ENCODE results near the gene RAPGEF6. TPM values are rescaled to one million over a fixed set of nuclear protein-coding genes. Genes with fewer than 3 reads are reported as not detected.
"Not testable (repeated sequence)": the region's sequence is repeated elsewhere in the genome, so short reads cannot be mapped to it uniquely, and the experiment has no call there.

The RAPGEF6 gene
- total RNA-seq, 1 experiment from 2014 or later: 6.0 TPM

DNA sequence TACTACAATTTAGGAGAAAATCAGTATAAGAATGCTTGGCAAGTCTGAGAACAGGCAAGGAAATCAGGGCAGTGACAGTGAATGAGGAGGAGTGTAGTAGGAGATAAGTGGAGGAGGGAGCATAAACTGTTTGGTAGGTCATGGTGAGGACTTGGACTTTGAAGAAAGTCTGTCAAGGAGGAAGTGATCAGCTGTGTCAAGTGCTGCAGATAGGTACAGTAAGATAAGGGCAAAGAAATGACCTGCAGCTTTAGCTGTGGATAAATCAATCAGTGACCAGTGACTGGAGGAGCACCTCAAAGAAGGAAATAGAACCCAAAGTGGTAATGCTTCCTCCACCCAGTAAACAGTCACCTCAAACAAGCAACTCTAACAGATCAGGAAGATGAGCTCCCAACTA is 106.3 kb downstream of the RAPGEF6 start:
- no peak for DNase-seq (ENCODE audit: low spot score)
- in situ Hi-C loops (cut with HindIII; ENCODE audit: low sequenced_read_pairs): no loop called here

- DNase-seq (ENCODE audit: low spot score): no peak
- in situ Hi-C loops (cut with HindIII; ENCODE audit: low sequenced_read_pairs): no loop called here
These were observed 109.2 kb downstream of the RAPGEF6 start for GRCh38 chr5:131525805-131526204.

- DNase-seq (ENCODE audit: low spot score): no peak
- in situ Hi-C loops (cut with HindIII; ENCODE audit: low sequenced_read_pairs): no loop called here
These were observed 110.6 kb downstream of the RAPGEF6 start for GRCh38 chr5:131524431-131524830.

DNA sequence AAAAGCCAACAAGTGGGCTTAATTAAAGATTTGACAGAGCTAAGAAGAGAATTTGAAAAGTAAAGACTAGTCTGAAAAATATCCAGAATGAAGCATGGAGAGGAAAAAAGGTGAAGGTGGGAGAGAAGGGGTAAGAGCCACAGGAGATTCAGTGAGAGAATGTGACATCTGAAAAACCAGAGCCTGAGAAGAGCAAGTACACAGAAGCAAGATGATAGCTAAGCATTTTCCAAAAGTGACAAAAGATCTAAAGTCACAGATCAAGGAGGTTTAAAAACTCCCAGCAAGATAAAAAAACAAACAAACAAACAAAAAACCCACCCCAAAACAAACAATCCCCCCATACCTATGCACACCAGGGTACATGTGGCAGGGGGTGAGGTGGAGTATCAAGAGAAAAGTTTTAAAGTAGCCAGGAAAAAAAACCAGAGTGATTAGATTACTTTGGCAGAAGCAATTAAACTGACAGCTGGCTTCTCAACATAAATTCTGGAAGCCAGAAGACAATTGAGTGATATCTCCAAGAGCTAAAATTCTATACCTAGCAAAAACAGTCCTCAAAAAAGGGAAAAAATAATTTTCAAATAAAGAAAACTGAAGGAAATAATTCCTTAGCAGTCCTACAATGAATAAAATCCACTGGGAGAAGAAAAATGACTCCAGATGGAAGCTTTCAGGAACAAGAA is 111.4 kb downstream of the RAPGEF6 start:
- in situ Hi-C loops (cut with HindIII; ENCODE audit: low sequenced_read_pairs): no loop called here
- DNase-seq (ENCODE audit: low spot score): no peak

- DNase-seq (ENCODE audit: low spot score): no peak
- in situ Hi-C loops (cut with HindIII; ENCODE audit: low sequenced_read_pairs): no loop called here
These were observed 113.8 kb downstream of the RAPGEF6 start for GRCh38 chr5:131521252-131521651.

DNA sequence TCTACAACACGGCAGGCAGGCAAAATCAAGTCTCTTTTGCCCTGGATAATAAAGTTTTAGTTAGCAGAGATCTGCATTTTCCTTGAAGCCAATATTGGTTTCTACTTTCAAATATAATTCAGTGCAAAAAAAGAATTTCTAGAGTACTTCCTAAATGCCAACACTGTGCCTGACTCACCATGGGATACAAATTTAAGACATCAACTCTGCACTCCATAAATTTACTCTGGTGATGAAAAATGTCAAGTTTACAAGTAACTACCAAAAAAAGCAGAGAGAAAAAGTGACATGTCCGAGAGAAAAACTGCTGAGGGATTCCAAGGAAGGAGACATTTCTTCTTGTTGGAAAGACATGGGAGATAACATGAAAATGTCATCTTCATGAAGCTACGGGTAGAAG is 119.7 kb downstream of the RAPGEF6 start:
- DNase-seq (ENCODE audit: low spot score): no peak
- in situ Hi-C loops (cut with HindIII; ENCODE audit: low sequenced_read_pairs): no loop called here

DNA sequence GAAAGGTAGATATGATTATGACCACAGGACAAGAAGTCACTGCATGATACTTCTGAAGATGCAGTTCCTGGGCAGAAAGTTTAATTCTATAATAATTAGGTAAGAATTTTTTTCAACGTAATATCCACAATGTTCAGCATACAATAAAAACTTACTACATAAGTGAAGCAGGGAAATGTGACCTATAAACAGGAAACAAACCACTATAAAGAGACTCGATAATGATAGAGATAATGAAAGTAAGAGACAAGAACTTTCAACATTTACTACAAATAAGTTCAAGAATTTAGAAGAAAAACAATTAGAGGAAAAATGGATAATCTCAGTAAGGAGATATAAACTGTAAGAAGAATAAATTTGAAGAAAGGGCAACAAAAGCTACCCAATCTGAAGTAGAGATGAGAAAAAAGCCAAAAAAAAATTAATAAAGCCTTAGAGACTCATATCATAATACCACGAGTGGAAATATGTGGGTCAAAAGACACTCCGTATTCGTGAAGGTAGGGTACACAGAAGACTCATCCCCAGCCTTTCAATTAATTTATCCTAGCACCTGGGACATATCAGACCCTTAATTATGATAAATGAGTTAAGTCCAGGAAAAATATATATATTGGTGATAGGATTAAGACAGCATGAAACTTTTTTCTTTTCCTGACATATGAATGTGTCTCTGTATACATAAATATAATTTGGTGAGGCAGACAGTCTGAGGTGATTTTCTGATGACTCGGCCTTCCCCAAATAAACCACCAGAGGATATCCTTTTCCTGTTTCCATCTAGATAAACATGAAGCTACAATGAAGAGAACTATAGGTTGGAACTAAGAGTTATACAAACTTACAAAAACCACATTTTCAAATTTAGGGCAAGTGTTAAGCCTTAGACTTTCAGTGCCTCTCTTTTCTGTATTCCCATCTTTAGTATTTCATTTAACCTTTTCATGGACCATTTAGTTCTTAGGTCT is 120.4 kb downstream of the RAPGEF6 start:
- in situ Hi-C loops (cut with HindIII; ENCODE audit: low sequenced_read_pairs): no loop called here
- no peak for DNase-seq (ENCODE audit: low spot score)

DNA sequence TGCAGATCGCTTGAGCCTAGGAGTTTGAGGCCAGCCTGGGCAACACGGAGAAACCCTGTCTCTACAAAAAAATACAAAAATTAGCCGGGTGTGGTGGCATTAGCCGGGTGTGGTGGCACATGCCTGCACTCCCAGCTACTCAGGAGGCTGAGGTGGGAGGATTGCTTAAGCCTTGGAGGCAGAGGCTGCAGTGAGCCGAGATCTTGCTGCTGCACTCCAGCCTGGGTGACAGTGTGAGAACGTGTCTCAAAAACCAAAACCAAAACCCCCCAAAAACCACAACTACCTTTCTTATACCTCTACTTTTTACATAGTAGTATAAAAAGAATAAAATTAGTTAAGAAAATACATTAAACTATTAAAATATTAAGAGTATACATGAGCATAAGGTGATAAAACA is 121.2 kb downstream of the RAPGEF6 start:
- DNase-seq (ENCODE audit: low spot score): no peak
- in situ Hi-C loops (cut with HindIII; ENCODE audit: low sequenced_read_pairs): no loop called here

GRCh38 chr5:131511934-131512333 is 123.1 kb downstream of the RAPGEF6 start:
- in situ Hi-C loops (cut with HindIII; ENCODE audit: low sequenced_read_pairs): no loop called here
- no peak for DNase-seq (ENCODE audit: low spot score)

DNA sequence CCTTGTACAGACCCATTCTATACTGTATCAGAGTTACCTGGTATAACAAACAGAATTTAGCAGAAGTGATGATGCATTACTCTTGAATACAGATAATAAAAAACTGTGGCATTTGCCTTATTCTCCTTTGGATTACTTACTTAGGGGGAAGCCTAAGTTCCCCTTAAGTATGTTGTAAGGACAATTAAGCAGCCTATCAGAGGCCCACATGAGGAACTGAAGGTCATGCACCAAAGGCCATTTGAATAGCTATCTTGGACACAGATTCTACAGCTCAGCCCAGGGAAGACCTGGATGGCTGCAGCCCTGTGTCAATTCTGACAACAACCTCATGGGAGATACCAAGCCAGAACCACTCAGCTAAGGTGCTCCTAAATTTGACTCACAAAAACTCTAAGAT is 125.2 kb downstream of the RAPGEF6 start:
- in situ Hi-C loops (cut with HindIII; ENCODE audit: low sequenced_read_pairs): no loop called here
- DNase-seq (ENCODE audit: low spot score): no peak

- in situ Hi-C loops (cut with HindIII; ENCODE audit: low sequenced_read_pairs): no loop called here
- no peak for DNase-seq (ENCODE audit: low spot score)
These were observed 129.7 kb downstream of the RAPGEF6 start for GRCh38 chr5:131505237-131505908.

- DNase-seq (ENCODE audit: low spot score): no peak
- in situ Hi-C loops (cut with HindIII; ENCODE audit: low sequenced_read_pairs): no loop called here
These were observed 138.7 kb downstream of the RAPGEF6 start for GRCh38 chr5:131496400-131496713.

GRCh38 chr5:131495536-131496399 is 139.3 kb downstream of the RAPGEF6 start:
- in situ Hi-C loops (cut with HindIII; ENCODE audit: low sequenced_read_pairs): no loop called here
- no peak for DNase-seq (ENCODE audit: low spot score)

GRCh38 chr5:131491749-131492148 is 143.3 kb downstream of the RAPGEF6 start:
- in situ Hi-C loops (cut with HindIII; ENCODE audit: low sequenced_read_pairs): no loop called here
- no peak for DNase-seq (ENCODE audit: low spot score)

GRCh38 chr5:131488463-131488862 is 146.6 kb downstream of the RAPGEF6 start:
- in situ Hi-C loops (cut with HindIII; ENCODE audit: low sequenced_read_pairs): no loop called here

DNA sequence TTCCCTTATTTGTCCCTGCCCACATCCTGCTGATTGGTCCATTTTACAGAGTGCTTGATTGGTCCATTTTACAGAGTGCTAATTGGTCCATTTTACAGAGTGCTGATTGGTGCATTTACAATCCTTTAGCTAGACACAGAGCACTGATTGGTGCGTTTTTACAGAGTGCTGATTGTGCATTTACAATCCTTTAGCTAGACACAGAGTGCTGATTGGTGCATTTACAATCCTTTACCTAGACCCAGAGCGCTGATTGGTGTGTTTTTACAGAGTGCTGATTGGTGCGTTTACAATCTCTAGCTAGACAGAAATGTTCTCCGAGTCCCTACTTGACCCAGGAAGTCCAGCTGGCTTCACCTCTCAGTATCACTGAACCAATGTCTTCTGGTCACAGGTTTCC is 147.7 kb downstream of the RAPGEF6 start:
- in situ Hi-C loops (cut with HindIII; ENCODE audit: low sequenced_read_pairs); DNase-seq (ENCODE audit: low spot score): not testable (repeated sequence)

More at GRCh38 chr5:131488463-131488862, 146.6 kb downstream of the RAPGEF6 start:
- DNase-seq (ENCODE audit: low spot score): no peak

- in situ Hi-C loops (cut with HindIII; ENCODE audit: low sequenced_read_pairs): no loop called here
- no peak for DNase-seq (ENCODE audit: low spot score)
These were observed 152.4 kb downstream of the RAPGEF6 start for GRCh38 chr5:131482617-131483016.

DNA sequence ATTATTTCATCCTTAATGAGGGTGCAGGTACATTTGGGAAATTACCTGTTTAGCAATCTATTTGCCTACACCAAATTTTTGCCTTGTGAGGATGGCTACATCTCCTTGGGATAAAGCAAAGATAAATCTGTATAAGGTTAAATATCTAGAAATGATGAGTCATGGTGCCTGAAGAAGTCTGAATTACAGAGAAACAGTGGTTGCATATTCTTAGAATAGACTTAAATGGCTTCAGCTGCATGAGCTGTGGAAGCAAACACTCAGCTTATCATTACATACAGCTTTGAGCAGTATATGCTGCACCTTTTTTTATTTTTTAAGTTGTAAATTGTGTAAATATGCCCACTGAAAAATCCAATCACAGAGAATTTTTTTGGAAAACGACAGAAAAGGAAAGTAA is 153.5 kb downstream of the RAPGEF6 start:
- in situ Hi-C loops (cut with HindIII; ENCODE audit: low sequenced_read_pairs): no loop called here
- DNase-seq (ENCODE audit: low spot score): no peak

DNA sequence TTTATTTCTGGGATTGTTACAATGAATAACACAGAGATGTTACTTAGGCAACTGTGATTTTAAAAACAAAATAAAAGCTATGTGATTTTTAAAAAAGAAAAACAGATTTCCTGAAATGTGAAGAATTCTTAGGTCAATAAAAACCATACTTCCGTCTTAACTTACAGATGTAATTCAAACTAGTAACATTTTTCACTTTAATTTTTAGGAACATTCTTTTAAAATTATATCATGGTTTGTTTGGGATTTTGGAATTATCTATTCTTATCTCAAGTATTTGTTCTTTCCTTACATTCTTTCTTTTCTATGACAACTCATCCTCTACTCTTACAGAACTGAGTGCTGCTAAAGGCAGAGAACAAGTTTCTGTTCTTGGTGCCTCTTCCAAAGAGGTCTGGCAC is 159.5 kb downstream of the RAPGEF6 start:
- in situ Hi-C loops (cut with HindIII; ENCODE audit: low sequenced_read_pairs): no loop called here

More for the DNA sequence above, 159.5 kb downstream of the RAPGEF6 start:
- DNase-seq (ENCODE audit: low spot score): no peak

Data from G401 (cell line).